Activated CD8-positive, alpha-beta T cell treated with anti-CD3 and anti-CD28 coated beads for 36 hours (primary cell): ENCODE measurements around the gene ACAP3. TPM values are rescaled to one million over a fixed set of nuclear protein-coding genes. Genes with fewer than 3 reads are reported as not detected.

Experiments used
- ATAC-seq: fragments of 200-7000 bp; cut with Tn5 transposase; one replicate; pipeline ENCODE4 v1.10.0; 2021; ENCODE audit warnings: mild to moderate bottlenecking, moderate library complexity
- CTCF ChIA-PET: fragments of 350-600 bp; sonication (Branson Sonifier 250); formaldehyde crosslinking; loops from one replicate; lab custom pipeline; 2021; ENCODE audit warnings: antibody characterized with exemption; lab: Charles Lee
- POLR2A ChIA-PET: fragments of 350-600 bp; sonication (Branson Sonifier 250); formaldehyde crosslinking; loops from one replicate; lab custom pipeline; 2021; ENCODE audit warnings: antibody characterized with exemption; lab: Charles Lee
- DNase-seq: peaks from one replicate; pipeline ENCODE4 v3.0.0-alpha.2; 2020
- H3K27ac Mint-ChIP-seq: one replicate; pipeline ENCODE4 v1.8.0; 2021; ENCODE audit warnings: mild to moderate bottlenecking, mixed read lengths
- H3K27me3 Mint-ChIP-seq: one replicate; pipeline ENCODE4 v1.8.0; 2021; ENCODE audit warnings: mixed read lengths
- H3K36me3 Mint-ChIP-seq: one replicate; pipeline ENCODE4 v1.8.0; 2021; ENCODE audit warnings: low read depth, mixed read lengths
- H3K4me1 Mint-ChIP-seq: one replicate; pipeline ENCODE4 v1.8.0; 2021; ENCODE audit warnings: low read depth, mixed read lengths
- H3K4me3 Mint-ChIP-seq: one replicate; pipeline ENCODE4 v1.8.0; 2021; ENCODE audit warnings: mild to moderate bottlenecking, moderate library complexity, mixed read lengths
- H3K9me3 Mint-ChIP-seq: one replicate; pipeline ENCODE4 v1.8.0; 2021; ENCODE audit warnings: mixed read lengths
- intact Hi-C: fragments of 100-400 bp; cut with micrococcal nuclease; formaldehyde crosslinking; loops from one replicate; pipeline ENCODE4 v1.10.0; 2022
- total RNA-seq, 2 experiments: library from RNA; stranded (reverse); gene quantifications; one replicate each; pipeline ENCODE4 v1.2.3, GENCODE V29; 2021
- TF ChIP-seq, protein P1 (sequence below): fragments of 200-600 bp; IDR thresholded peaks from one replicate; pipeline ENCODE4 v1.8.0; 2022; ENCODE audit warnings: antibody characterized with exemption, mild to moderate bottlenecking

Gene ACAP3
- total RNA-seq, 2 experiments from 2014 or later: 41.1 to 42.5 TPM

DNA sequence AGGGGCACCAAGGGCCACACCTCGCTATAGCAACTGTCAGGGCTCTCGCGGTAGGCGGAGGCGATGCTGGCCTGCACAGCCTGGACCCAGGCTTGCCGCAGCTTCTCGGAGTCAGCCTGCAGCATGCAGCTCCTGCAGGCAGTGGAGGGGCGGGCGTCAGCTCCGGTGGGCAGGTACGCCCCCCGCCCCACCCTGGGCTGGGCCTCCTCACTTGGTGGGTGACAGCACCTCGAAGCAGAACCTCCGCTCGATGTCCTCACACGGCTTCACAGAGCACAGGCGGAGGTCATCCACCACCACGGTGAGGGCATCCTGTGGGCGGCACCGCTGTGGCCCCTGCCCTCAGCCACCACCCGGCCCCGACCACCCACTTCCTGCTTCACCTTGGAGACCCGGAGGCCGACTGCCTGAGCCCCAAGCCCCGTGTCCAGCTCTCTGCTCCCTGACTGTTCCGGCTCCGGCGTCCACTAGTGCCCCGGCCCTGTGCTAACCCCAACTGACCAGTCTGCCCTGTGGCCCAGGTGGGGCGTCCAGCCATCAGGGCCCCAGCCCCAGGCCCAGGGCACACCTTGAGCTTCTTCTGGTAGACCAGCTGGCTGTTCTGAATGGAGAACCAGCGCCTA, 9.8 kb downstream of the ACAP3 start:
- H3K36me3 Mint-ChIP-seq: no peaks in the 10 kb centered on the region
- POLR2A ChIA-PET: interaction anchor here (0.7 kb wide), 1 partner anchor 57 kb away, joined by 3 read pairs; no protein-coding TSS in a partner anchor
- no peak overlapping the region for H3K4me3 Mint-ChIP-seq
- H3K27me3 Mint-ChIP-seq: no peaks in the 10 kb centered on the region
- ATAC-seq: no peak
- no peak overlapping the region for H3K27ac Mint-ChIP-seq
- TF ChIP-seq, protein P1, sequence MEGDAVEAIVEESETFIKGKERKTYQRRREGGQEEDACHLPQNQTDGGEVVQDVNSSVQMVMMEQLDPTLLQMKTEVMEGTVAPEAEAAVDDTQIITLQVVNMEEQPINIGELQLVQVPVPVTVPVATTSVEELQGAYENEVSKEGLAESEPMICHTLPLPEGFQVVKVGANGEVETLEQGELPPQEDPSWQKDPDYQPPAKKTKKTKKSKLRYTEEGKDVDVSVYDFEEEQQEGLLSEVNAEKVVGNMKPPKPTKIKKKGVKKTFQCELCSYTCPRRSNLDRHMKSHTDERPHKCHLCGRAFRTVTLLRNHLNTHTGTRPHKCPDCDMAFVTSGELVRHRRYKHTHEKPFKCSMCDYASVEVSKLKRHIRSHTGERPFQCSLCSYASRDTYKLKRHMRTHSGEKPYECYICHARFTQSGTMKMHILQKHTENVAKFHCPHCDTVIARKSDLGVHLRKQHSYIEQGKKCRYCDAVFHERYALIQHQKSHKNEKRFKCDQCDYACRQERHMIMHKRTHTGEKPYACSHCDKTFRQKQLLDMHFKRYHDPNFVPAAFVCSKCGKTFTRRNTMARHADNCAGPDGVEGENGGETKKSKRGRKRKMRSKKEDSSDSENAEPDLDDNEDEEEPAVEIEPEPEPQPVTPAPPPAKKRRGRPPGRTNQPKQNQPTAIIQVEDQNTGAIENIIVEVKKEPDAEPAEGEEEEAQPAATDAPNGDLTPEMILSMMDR: no peak
- no peaks in the 10 kb centered on the region for H3K4me1 Mint-ChIP-seq
- CTCF ChIA-PET: no interaction called here
- H3K9me3 Mint-ChIP-seq: no peaks in the 10 kb centered on the region
- no peak for DNase-seq
- intact Hi-C loops: no loop called here

DNA sequence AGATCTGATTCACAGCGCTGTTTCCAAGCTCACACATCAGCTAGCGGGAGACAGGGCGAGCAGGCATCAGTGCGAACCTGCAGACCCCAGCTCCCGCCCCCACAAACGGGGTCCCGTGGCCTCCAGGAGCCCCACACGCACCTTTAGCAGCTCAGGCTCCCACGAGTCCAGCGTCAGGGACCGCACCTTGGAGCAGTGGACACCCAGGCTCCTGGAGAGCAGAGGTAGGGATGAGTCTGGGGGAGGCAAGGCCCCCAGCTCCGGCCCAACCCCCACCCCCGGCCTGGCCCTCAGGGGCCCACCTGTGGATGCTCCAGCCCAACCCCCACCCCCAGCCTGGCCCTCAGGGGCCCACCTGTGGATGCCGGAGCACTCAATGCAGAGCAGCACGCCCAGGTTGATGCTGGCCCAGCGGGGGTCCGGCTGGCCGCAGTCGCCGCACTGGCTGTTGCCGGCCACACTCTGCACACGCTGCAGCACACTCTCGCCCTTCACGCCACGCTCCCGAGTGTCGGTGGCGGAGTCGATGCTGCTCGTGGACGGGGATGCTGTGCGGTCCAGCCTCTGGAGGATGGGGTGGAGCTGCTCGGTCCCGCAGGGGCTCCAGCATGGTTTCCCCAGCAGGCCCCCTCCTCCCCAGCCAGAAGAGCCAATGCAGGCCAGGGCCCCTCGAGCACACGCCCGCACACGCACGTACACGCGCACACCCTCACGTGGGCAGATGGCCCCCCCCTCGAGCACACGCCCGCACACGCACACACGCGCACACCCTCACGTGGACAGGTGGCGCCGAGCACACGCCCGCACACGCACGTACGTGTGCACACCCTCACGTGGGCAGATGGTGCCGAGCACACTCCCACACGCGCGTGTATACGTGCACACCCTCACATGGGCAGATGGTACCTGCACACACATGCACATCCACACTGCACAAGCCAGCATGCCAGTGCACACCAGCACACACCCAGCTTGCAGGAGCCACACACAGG, 11.4 kb downstream of the ACAP3 start:
- CTCF ChIA-PET: interaction anchor here (1.1 kb wide), 2 partner anchors 9 to 174 kb away, joined by 3 to 5 read pairs; no protein-coding TSS in a partner anchor
- H3K27me3 Mint-ChIP-seq: no peaks in the 10 kb centered on the region

DNA sequence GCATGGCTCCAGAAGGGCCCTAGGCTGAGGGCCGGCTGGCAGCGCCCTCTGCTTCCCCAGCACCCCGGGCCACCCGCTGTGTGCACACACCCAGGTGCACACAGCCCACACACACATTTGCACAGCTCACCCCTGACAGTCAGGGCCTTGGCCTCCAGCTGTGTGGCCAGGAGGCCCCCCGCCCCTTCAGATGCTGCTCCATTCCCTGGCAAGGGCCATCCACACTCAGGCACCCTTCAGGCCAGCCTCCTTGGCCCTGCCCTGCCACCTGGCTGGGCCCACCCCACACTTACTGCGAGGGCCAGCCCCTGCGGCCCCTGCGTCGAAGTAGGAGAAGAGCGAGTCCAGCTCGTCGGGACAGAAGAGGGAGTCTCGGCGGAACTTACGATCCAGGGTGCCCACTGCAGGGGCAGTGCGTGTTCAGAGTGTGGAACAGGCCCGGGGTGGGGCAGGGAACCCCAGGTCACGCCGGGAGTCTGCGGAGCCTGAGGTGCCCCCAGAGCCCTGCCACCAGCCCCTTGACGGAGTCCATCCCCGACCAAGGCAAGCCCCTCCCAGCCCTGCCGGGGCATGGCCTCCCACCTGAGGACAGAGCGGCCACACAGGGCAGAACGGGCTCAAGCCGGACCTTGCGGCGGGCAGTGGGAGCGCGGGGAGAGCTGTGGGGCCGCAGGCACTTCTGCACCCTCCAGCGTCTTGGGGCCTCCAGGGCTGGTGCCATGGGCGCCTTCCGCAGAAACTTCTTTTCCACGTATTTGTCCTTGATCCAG, 12.4 kb downstream of the ACAP3 start:
- Mint-ChIP-seq H3K9me3 (no peaks in the 10 kb centered on the region), H3K36me3 (no peaks in the 10 kb centered on the region)
- CTCF ChIA-PET: interaction anchor here (1.1 kb wide), 3 partner anchors 8 to 173 kb away, joined by 3 to 5 read pairs (median 3); no protein-coding TSS in a partner anchor

More for the DNA sequence above, 11.4 kb downstream of the ACAP3 start:
- no peak overlapping the region for H3K27ac Mint-ChIP-seq
- H3K36me3 Mint-ChIP-seq: no peaks in the 10 kb centered on the region
- POLR2A ChIA-PET: interaction anchor here (0.7 kb wide), 1 partner anchor 10 kb away, joined by 3 read pairs; no protein-coding TSS in a partner anchor
- intact Hi-C loops: no loop called here
- H3K4me1 Mint-ChIP-seq: peaks cover 2% of the 10 kb centered on the region
- ATAC-seq: no peak
- H3K4me3 Mint-ChIP-seq: no peak overlapping the region
- TF ChIP-seq, protein P1: no peak
- H3K9me3 Mint-ChIP-seq: no peaks in the 10 kb centered on the region
- no peak for DNase-seq

DNA sequence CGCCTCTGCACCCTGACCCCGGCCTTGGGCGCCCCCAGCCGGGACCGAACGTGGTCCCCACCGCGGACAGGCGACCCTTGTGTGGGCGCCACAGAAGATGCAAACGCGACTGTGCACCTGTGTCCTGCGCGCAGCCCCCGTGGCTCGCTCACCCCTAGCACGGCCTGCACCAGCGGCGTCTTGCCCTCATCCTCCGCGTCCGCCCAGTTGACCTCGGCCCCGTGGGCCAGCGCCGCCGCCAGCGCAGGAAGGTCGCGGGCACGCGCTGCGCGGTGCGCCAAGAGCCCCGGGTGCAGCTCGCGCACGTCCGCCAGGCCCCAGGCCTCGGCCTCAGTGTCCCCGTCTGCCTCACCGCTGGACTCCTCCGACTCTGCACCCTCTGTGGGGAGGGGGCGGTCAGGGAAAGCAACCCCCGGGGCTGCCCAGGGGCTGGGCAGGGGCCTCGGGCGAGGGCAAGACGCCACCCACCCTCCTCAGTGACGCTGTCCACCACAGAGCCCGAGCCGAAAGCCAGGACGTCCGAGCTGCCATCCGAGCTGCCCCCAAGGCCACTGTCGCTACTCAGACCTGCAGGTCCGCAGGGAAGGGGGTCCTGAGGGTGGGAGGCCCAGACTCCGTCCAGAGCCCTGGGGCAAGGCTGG, 13.4 kb downstream of the ACAP3 start:
- CTCF ChIA-PET: interaction anchor here (1.1 kb wide), 1 partner anchor 10 kb away, joined by 3 read pairs; no protein-coding TSS in a partner anchor
- POLR2A ChIA-PET: interaction anchor here (0.8 kb wide), 1 partner anchor 20 kb away, joined by 3 read pairs; no protein-coding TSS in a partner anchor
- Mint-ChIP-seq H3K27ac (no peak overlapping the region), H3K27me3 (no peaks in the 10 kb centered on the region), H3K36me3 (no peaks in the 10 kb centered on the region), H3K9me3 (no peaks in the 10 kb centered on the region), H3K4me1 (peaks cover 2% of the 10 kb centered on the region), H3K4me3 (no peak overlapping the region)
- TF ChIP-seq, protein P1: no peak
- no peak for DNase-seq
- ATAC-seq: no peak
- intact Hi-C loops: no loop called here

More for the DNA sequence above, 12.4 kb downstream of the ACAP3 start:
- intact Hi-C loops: no loop called here
- Mint-ChIP-seq H3K4me1 (peaks cover 2% of the 10 kb centered on the region), H3K4me3 (no peak overlapping the region), H3K27me3 (no peaks in the 10 kb centered on the region), H3K27ac (no peak overlapping the region)
- POLR2A ChIA-PET: interaction anchor here (0.8 kb wide), 1 partner anchor 21 kb away, joined by 3 read pairs; no protein-coding TSS in a partner anchor
- ATAC-seq (no peak), DNase-seq (no peak)
- TF ChIP-seq, protein P1: no peak
